IPS DF 19.7 (cell line): ENCODE results near the gene SIK3.

Source experiments
- DNase-seq: peaks from one replicate; pipeline ENCODE4 v3.0.0-alpha.2; 2013; ENCODE audit warnings: low read depth, low spot score

SIK3 gene

DNA sequence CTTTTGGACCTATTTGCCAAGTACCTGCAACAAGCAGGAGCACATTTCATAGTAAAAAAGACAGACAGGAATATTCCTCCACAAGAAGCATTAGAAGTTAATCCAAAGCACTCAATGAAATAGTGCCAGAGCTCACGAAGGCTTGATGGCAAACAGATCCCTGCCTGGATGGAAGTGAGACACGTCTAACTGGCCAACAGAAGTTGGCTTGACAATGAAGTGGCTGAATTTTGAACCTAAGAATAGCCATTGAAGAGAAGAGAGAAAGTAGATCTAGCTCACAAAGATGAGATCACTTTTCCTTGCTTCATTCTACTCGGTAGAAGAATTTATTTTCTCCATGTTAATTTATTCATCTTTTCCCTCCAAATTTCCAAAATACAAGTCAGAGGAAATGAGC lies 230.2 kb downstream of the SIK3 start:
- DNase-seq = no peak

DNA sequence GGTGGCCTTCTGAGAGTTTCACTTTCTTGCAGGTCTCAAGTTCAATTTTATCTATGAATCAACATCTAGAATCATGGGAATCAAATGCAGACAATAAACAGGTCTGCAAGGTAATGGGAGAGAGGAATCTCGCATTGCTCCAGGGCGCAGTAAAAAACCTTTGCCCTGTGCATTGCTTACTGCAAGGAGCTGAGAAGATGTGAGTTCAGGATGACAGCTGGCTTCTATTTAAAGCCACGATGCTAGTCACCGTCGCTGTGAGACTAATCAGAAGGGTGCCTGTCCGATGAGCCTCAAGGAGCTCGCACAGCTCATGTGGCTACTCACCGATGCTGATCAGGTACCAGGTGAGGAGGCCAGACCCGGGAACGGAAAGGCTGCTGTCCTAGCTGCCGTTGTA lies 230.6 kb downstream of the SIK3 start:
- no peak for DNase-seq

DNA sequence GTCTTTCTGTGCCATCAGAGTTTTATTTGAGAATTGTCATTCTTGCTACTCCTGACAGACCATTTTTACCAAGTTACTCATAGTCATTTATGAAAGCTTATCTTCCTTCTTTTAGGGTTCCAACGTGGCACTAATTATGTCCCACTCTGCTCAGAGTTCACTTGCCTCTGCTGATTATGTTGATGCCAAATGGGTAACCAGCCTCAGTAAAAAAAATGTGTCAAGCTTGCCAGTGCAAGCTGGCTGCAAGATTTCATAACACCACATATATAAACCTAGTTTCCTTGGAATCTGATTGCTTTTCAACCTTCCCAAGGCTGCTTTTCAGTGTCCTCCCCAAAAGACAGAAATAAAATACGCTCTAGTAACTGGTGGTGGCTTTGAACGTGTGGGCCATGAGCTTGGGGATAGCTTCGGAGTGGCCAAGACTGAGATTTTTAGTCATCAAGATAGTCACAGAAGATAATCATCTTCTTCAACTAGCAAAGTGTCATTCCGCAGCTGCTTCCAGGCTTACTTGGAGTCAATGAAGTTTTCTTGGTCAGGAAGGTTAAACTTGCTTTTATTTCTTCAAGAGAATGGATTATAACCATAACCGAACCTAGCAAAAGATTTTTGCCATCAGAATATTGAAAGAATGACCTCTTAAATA lies 231.3 kb downstream of the SIK3 start:
- no peak for DNase-seq

DNA sequence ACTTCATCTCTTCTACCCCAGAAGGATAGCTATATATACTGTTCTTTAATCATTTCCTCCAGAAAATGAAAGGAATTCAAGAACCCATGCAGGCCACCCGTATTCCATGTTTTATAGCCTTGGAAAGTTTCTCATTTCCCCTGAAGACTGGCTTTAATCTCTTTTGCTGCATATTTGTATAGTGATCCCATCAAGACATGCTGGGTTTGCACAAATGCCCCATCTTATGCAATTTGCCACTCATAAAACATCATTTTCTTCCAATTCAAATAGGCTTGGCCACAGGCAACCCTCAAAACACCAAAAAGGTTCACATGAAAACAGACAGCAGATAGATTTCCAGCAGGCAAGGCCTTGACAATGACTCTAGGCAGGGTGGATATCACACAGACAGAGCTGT lies 232.5 kb downstream of the SIK3 start:
- no peak for DNase-seq

DNA sequence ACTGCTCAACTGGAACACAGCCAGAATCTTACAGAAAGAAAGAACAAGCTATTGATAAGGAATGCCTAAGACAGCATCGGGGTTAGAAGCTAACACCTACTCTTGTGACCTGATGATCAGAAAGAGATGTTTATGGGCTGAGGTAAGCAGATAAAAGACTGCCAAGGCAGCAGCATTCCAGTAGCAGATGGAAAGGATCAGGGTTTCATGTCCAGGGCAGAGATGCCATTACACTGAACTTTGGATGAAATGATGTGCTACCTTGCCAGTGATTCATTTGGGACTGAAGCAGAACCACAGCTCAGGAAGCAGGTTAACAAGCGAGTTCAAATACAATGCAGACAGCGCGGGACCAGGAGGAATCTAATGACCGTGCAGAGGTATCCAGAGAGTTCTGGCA lies 233.7 kb downstream of the SIK3 start:
- DNase-seq = no peak

DNA sequence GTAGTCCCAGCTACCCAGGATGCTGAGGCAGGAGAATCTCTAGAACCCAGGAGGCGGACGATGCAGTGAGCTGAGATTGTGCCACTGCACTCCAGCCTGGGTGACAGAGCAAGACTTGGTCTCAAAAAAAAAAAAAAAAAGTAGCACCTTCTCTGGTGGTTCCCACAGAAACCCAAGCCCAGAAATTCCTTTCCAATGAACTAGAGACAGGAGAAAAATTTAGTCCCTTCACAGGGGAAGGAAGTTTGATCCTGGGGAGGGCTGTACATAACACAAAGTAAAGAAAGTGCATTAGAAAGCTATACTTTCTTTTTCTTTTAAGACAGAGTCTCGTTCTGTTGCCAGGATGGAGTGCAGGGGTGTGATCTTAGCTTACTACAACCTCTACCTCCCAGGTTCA lies 235.3 kb downstream of the SIK3 start:
- DNase-seq = no peak

DNA sequence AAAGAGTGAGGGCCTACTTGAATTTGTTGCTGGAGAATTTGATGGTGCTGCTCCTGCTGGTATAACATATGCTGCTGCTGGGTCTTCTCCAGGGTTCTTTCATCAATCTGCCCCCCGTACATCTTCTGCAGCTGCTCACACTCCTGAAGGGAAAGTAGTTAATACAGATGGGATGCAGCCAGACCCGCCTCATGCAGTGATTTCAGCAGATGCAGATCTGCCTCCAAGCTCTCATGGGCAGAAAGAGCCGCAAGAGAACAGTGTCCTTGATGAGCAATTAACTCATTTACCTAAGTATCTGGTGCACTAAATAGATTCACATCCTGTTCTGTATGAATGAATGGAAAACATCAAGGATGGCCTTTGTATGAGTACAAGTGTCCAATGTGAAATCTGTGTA lies 236.0 kb downstream of the SIK3 start:
- DNase-seq = no peak

DNA sequence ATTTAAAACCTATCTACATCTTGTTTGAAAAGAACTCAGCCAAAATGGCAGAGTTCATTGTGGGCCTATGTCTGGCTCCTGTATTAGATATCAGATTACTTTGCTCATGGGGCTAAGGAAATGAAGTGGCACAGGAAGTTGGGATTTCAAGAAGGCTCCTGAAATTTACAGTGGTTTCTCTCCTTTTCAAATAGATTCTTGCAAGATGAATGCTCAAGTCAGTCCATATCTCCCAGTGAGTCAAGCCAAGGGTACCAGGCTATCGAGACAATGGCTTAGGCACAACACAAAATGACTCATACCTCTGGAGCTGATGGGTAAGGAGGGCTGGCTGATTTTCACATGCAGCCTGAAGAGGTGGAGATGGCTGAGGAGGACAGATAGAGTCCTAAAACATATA lies 236.7 kb downstream of the SIK3 start:
- no peak for DNase-seq

DNA sequence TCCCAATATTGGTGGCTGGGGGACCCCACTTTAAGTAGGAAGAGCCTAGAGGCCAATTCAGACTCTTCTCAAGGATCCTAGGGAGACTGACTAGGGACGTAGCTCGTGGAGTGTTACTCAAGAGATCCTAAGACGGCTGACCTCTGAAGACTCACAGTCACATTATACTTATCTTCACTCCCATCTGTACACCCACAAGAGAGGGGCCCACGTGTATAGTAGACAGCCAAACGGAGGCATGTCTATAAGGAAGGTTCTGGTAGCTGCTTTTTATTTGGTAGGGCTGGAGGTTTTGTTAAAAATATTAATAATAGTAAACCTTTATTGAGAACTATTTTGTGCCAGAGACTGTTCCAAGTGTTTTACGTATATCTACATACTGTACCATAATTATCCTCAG lies 237.9 kb downstream of the SIK3 start:
- no peak for DNase-seq

DNA sequence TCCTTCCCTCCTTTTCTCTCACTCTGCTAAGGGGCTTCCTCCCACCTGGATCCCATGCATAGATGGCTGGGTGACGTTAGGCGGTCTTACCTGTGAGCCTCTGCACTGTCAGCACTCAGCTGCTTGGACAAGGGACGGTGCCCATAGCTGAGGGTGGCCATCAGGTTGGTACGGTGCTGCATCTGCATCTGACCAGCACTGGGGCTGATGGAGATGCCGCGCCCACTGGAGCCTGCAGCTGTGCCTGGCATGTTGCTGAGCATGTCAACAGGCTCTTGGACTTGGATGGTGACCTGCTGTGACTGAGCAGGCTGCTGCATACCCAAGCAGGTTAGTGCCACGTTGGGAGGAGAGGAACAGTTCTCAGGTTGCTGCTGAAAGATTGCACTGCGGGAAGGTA lies 239.1 kb downstream of the SIK3 start:
- DNase-seq = no peak

DNA sequence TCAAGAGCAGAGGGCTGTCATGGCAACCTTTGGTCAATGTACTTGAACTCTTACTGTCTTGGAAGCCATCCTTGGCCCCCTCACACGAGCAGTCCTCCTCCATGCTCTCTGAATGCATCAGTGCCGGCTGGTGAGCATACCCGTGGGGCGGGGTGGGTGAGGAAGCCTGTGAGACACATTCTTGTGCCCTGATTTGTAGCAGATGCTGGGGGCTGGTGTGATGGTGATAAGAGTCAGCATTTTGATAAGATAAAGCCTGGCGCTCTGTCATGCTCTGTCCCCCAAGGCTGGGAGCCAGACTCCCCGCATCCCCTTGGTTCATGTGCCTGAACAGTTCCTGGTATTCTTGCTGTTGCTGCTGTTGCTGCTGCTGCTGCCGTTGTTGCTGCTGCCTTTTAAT lies 240.3 kb downstream of the SIK3 start:
- DNase-seq = no peak

DNA sequence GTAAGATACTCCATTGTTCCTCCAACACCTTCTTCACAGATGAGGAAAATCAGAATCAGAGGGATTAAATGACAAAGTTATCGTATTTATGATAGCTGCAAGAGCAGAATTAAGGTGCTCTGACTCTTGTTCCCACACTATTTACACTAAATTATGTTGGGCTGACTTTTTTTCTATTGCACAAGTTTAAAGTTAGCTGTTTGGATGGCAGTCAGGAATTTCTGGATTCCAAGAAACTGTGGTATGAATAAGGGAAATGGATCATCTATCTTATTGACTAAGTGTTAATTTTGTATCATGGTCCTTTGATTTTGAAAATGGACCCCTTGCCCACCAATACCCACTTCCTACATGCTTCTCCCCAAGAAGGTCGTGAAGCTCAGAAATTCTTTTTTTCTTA lies 240.9 kb downstream of the SIK3 start:
- DNase-seq = no peak

DNA sequence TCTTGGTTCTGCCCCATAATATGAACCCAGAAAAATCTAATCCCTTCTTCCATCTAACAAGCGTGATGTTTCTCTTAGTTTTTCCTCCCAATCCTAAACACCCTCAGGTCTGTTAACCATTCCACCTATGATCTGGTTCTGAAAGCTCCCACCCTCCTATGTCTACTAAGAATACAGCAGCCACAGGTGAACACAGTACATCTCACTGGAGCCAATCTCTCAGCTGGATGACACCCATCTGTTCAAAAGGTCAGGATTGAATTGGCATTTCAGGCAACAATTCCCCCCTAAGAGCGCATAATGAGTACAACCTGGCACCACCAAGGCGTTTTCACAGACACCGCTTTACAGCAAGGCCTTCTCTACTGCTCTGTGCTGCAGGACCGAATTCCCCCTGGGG lies 241.8 kb downstream of the SIK3 start:
- no peak for DNase-seq

DNA sequence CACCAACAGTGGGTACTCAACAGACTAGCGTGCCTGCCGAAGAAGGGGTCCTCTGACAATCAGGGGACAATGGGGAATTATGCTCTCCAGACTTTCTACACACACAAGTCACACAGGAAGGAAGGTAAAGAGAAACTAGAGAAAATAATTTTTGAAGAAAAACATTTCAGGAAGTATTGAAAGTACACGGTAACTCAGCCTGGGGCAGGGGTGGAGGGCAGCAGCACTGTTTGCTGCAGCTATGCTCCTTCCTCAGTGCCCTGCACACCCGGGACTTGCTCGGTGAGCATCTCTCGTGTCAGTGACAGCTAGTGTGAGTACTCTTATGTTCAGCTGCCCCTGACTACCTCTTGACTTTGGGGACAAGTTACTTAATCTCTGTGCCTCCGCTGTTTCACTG lies 242.8 kb downstream of the SIK3 start:
- no peak for DNase-seq

DNA sequence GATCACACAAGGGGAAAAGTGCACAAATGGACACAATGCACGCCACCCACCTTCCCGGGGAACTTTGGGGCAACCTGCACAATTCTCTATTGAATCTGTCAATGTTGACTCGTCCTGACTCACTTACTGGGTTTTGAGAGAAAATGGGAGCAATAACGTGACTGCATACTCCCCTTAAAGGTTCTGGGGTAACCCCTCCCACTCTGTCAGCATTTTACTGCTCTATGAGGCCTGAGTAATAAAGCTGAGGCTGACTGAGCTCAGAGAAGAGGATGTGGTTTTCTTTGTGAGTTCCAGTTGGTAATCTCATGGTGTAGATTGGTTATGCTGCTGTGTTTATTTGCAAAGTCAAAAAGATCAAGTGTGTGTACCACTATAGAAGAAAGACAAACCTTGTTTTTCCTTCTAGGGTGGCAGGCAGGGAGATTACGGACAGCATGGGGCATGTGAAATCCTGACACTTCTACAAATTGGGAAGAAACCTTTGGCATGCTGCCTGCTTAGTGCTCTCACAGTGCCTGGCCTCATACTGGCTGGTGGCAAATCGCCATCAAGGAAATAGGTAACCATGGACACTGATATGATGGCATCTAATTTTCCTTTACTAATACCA lies 244.7 kb downstream of the SIK3 start:
- no peak for DNase-seq

DNA sequence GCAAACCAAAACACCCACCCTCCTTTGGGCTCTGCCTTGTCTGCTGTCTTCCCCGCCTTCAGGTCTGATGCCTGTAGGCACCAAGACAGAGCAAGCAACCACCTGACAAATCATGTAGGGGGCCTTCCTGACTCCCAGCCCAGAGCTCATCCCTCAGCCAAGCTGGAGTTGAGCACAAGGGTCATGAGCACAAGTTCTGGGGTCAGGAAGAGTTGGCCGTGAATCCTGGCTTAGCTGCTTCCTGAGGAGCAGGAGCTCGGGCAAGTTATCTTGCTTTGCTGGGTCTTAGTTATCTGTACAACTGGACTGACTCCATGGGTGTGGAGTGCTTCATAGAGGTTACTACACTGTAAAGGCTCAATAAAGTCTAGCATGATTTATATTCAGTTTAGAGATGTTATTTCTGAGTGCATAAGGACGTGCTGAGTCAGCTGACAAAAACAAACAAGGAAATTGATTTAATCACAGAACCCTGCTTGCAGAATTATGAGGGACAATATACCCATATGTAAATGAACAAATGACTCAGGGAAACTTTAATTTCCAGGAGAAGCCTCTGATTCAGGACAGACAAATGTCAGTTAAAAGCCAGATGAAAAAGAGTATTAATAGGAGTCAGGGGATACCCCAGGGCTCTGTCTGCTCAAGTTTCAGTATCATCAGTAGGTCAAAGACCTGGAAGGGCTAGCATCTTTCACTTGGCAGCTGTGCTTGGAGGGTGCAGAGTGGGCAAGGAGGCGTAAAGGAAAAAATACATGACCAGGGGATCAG lies 245.8 kb downstream of the SIK3 start:
- DNase-seq = no peak

DNA sequence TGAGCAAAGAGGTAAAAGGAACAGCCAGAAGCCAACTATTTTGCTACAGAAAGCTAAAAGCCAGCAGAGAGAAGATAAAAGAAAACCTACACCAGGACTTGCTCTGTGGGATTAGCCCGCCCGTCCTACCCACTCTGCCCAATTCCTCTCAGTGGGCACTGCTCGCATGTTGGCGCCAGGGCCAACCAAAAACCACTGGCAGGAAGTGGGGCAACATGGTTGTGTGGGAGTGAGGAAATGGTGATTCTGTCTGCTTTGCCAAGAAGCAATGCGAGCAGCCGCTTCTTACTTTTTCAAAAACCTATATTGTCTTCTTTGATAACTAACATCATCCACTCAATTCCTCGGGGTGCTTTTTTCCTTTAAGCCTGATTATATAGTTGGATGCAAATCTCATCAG lies 246.6 kb downstream of the SIK3 start:
- DNase-seq = no peak

DNA sequence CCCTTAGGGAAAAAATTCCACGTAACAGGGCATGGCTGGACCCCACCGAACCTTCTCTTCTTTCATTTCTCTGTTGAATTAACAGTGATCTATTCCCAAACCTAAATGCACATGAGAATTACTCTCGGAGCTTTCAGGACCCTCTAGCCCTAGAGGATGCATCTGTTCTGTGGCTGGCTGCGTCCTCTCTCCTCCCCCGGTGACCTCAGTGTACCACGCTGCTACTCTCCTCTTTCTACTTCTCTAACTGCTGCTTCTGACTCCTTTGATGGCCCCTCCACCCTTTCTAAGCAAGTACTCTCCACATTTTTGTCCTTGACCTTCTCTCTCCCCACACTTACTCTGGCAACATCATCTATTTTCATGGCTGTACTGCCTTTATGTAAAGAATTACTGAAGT lies 248.7 kb downstream of the SIK3 start:
- DNase-seq = no peak

DNA sequence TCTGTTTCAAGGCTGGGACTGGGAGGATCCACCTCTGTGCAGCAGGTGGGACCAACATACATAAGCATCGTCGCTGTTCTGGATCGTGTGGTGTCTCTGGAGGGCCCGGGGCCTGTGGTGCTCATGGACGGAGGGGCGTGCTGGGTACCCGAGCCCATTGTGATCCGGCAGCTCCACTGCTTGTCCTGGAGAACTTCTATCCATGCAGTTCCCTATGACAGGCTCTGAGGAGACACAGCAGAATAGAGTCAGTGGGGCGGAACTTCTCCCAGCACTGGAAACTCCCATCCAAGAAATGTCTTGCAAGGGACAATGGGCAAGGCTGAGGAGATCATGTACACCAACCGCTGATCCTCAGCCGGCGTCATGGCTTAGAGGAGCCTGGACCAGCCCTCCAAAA lies 249.2 kb downstream of the SIK3 start:
- DNase-seq = no peak

DNA sequence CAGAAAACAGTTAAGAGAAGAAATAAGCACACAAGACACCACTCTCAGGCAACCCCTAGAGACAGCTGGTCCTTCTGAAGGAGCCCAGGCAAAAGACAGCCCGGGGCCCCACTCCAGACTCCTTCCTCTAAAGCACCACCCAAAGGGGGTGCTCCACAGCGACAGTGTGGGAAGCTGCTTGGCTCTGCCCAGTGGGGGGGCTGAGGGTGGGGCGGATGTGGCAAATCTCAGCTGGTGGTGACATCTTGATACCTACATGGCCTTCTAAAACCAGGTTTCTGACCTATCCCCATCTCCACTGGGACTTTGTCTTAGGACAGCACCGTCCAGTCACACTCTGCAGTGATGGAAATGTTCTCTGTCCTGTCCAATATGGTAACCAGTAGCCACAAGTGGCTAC lies 250.6 kb downstream of the SIK3 start:
- DNase-seq = no peak

DNA sequence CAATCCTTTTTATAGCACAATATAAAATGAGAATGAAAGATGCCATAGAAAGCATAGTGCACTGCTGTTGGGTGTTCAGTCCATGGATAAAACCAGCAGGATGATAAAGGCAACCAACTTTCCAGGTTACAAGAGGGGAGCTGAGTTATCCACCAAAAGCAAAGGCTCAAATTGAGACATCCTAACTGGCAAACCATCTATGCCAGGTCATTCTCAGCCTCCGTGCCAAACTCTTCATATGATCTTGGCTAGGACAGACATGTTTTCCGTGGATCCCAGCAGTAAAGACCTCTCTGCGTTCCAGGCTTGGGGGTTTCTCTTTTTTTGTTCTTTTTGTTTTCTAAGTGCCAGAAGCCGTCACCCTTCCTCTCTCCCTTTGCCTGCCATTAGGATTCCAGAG lies 253.5 kb downstream of the SIK3 start:
- DNase-seq = no peak

DNA sequence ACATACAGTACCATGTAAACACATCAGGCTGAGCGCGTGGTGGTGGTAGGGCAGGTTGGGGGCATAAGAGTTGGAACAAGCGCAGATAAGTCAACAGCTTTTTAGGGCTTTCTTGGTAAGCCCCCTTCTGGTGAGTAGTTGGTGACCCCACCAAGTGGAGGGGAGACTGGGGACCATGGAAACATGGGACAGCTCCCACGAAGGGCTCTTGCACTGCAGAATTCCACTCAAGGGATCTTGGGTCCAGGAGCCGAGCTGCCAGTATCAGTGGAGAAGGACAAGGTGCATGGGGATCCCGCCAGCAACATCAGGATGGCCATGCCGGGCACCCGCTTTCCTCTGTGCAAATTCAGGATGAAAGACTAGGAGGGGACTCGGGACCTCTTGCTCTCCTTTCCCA lies 254.6 kb downstream of the SIK3 start:
- no peak for DNase-seq

DNA sequence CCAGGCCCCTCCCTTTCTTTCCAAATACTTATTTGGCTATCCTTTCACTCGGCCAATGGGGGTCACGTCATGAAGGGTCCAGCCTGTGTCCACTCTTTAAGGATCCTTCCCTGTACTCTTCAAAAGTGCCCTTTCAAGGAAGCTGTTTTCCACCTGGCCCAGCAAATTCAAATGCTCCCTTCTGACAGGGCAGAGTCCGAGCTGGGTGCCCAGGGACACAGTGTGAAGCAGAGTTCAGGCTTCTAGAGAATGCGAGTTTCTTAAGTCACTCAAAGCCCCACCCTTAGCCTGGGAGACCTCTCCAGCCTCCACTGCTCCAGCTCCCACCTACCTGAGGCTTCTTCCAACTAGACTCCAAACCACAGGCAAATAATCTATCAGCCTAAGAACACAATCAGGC lies 255.3 kb downstream of the SIK3 start:
- DNase-seq = no peak
